GM10847 (cell line): ENCODE measurements around the gene ALPK3.

Experiments
- POLR2A ChIP-seq: IDR thresholded peaks from 2 replicates; pipeline ENCODE4 v1.6.1; 2011; ENCODE audit not compliant: insufficient read length; ENCODE audit errors: extremely low read depth

Gene ALPK3

GRCh38 chr15:84816694-84817465 lies at the start of gene ALPK3:
TSS of gene ALPK3 (plus strand) at chr15:84817356. CDS start at chr15:84817453, 97 bp downstream.
- no peak for TF ChIP-seq POLR2A

GRCh38 chr15:84772031-84772430 lies 45.1 kb upstream of the ALPK3 start:
- TF ChIP-seq POLR2A: no peak

GRCh38 chr15:84772467-84772866 lies 44.7 kb upstream of the ALPK3 start:
- no peak for TF ChIP-seq POLR2A

- no peak for TF ChIP-seq POLR2A
These were observed 43.4 kb upstream of the ALPK3 start for GRCh38 chr15:84773716-84774115.

- TF ChIP-seq POLR2A: no peak
These were observed 41.2 kb upstream of the ALPK3 start for GRCh38 chr15:84775867-84776449.

GRCh38 chr15:84778194-84778593 lies 39.0 kb upstream of the ALPK3 start:
- TF ChIP-seq POLR2A: no peak

- TF ChIP-seq POLR2A: no peak
These were observed 36.7 kb upstream of the ALPK3 start for GRCh38 chr15:84780492-84780891.

GRCh38 chr15:84781495-84781894 lies 35.7 kb upstream of the ALPK3 start:
- TF ChIP-seq POLR2A: no peak

GRCh38 chr15:84782346-84782745 lies 34.8 kb upstream of the ALPK3 start:
- no peak for TF ChIP-seq POLR2A

GRCh38 chr15:84783493-84784251 lies 33.5 kb upstream of the ALPK3 start:
- TF ChIP-seq POLR2A: no peak

GRCh38 chr15:84784262-84784661 lies 32.9 kb upstream of the ALPK3 start:
- no peak for TF ChIP-seq POLR2A

GRCh38 chr15:84785053-84785452 lies 32.1 kb upstream of the ALPK3 start:
- TF ChIP-seq POLR2A: no peak

- TF ChIP-seq POLR2A: no peak
These were observed 28.7 kb upstream of the ALPK3 start for GRCh38 chr15:84788500-84788899.

- no peak for TF ChIP-seq POLR2A
These were observed 27.4 kb upstream of the ALPK3 start for GRCh38 chr15:84789762-84790161.

- TF ChIP-seq POLR2A: no peak
These were observed 26.5 kb upstream of the ALPK3 start for GRCh38 chr15:84790676-84791075.

- TF ChIP-seq POLR2A: no peak
These were observed 25.4 kb upstream of the ALPK3 start for GRCh38 chr15:84791763-84792162.
